GM19238 (cell line): Measurements from ENCODE around the gene IGFALS.

Experiments used
- DNase-seq: peaks from one replicate; pipeline ENCODE4 v3.0.0; 2011; ENCODE audit warnings: low spot score; ENCODE audit not compliant: insufficient read length

Gene IGFALS

GRCh38 chr16:1766231-1766630 is 27.3 kb downstream of the IGFALS start:
- DNase-seq = no peak

GRCh38 chr16:1765826-1766225 is 27.7 kb downstream of the IGFALS start:
- DNase-seq = no peak

GRCh38 chr16:1764971-1765370 is 28.5 kb downstream of the IGFALS start:
- DNase-seq = no peak

- DNase-seq = no peak
These were observed 29.7 kb downstream of the IGFALS start for GRCh38 chr16:1763521-1764511.

GRCh38 chr16:1762879-1763520 is 30.5 kb downstream of the IGFALS start:
- no peak for DNase-seq

GRCh38 chr16:1762196-1762878 is 31.2 kb downstream of the IGFALS start:
- DNase-seq = no peak

GRCh38 chr16:1761751-1762150 is 31.8 kb downstream of the IGFALS start:
- DNase-seq = no peak

GRCh38 chr16:1760911-1761310 is 32.6 kb downstream of the IGFALS start:
- no peak for DNase-seq

GRCh38 chr16:1759511-1759910 is 34.0 kb downstream of the IGFALS start:
- no peak for DNase-seq

- no peak for DNase-seq
These were observed 34.6 kb downstream of the IGFALS start for GRCh38 chr16:1758923-1759322.

GRCh38 chr16:1757714-1758461 is 35.6 kb downstream of the IGFALS start:
- DNase-seq = no peak

GRCh38 chr16:1754204-1754603 is 39.3 kb downstream of the IGFALS start:
- no peak for DNase-seq

GRCh38 chr16:1752853-1753252 is 40.7 kb downstream of the IGFALS start:
- no peak for DNase-seq

- no peak for DNase-seq
These were observed 41.6 kb downstream of the IGFALS start for GRCh38 chr16:1751946-1752345.

- no peak for DNase-seq
These were observed 44.1 kb downstream of the IGFALS start for GRCh38 chr16:1749152-1750117.

GRCh38 chr16:1747934-1748333 is 45.6 kb downstream of the IGFALS start:
- no peak for DNase-seq

- DNase-seq = no peak
These were observed 46.8 kb downstream of the IGFALS start for GRCh38 chr16:1746693-1747195.

- no peak for DNase-seq
These were observed 47.4 kb downstream of the IGFALS start for GRCh38 chr16:1745900-1746692.
